Parathyroid adenoma (tissue), 2 donors: ENCODE data around the gene AGO4.
A peak's percentile ranks its signal among the peaks of the same experiment; 100 is the strongest.
"Not testable (repeated sequence)": the region's sequence is repeated elsewhere in the genome, so short reads cannot be mapped to it uniquely, and the experiment has no call there.

Experiments
- H2AFZ ChIP-seq: fragments of 300-600 bp; sonication (generic); one replicate; pipeline ENCODE4 v1.7.0; 2017; ENCODE audit warnings: antibody characterized with exemption, mild to moderate bottlenecking
- H3K27ac ChIP-seq: fragments of 300-600 bp; sonication (generic); one replicate; pipeline ENCODE4 v1.7.0; 2017
- H3K27me3 ChIP-seq: fragments of 300-600 bp; sonication (generic); one replicate; pipeline ENCODE4 v1.7.0; 2017; ENCODE audit warnings: low read length; ENCODE audit not compliant: control insufficient read depth, insufficient read depth
- H3K36me3 ChIP-seq: fragments of 300-600 bp; sonication (generic); one replicate; pipeline ENCODE4 v1.7.0; 2017; ENCODE audit warnings: low read length; ENCODE audit not compliant: control insufficient read depth, insufficient read depth
- H3K4me1 ChIP-seq: fragments of 300-600 bp; sonication (generic); one replicate; pipeline ENCODE4 v1.7.0; 2017; ENCODE audit warnings: control low read depth
- H3K4me2 ChIP-seq: fragments of 300-600 bp; sonication (generic); one replicate; pipeline ENCODE4 v1.7.0; 2017; ENCODE audit warnings: low read length
- H3K4me3 ChIP-seq: fragments of 300-600 bp; sonication (generic); one replicate; pipeline ENCODE4 v1.7.0; 2017; ENCODE audit warnings: low read depth, low read length
- H3K79me2 ChIP-seq: fragments of 300-600 bp; sonication (generic); one replicate; pipeline ENCODE4 v1.7.0; 2017; ENCODE audit warnings: control low read depth
- H3K9ac ChIP-seq: fragments of 300-600 bp; sonication (generic); one replicate; pipeline ENCODE4 v1.7.0; 2017; ENCODE audit warnings: mild to moderate bottlenecking
- H3K9me3 ChIP-seq: fragments of 300-600 bp; sonication (generic); one replicate; pipeline ENCODE4 v1.7.0; 2017; ENCODE audit warnings: low read length; ENCODE audit not compliant: control insufficient read depth
- TF ChIP-seq, protein P1 (sequence below): fragments of 300-600 bp; sonication (generic); IDR thresholded peaks from one replicate; pipeline ENCODE4 v1.7.0; 2017; ENCODE audit warnings: antibody characterized with exemption, mild to moderate bottlenecking
- donor health status: primary hyperparathyroidism.

AGO4 gene

GRCh38 chr1:35870651-35871309, 63.0 kb downstream of the AGO4 start:
- Histone ChIP-seq H3K27me3 (no peaks in the 10 kb centered on the region), H3K9me3 (no peaks in the 10 kb centered on the region), H3K4me3 (no peak overlapping the region), H3K36me3 (no peaks in the 10 kb centered on the region), H3K4me1 (peaks cover 7% of the 10 kb centered on the region), H3K27ac (no peak overlapping the region), H3K9ac (no peak overlapping the region), H3K79me2 (no peaks in the 10 kb centered on the region), H2AFZ (no peak overlapping the region), H3K4me2 (no peak overlapping the region)
- TF ChIP-seq, protein P1, sequence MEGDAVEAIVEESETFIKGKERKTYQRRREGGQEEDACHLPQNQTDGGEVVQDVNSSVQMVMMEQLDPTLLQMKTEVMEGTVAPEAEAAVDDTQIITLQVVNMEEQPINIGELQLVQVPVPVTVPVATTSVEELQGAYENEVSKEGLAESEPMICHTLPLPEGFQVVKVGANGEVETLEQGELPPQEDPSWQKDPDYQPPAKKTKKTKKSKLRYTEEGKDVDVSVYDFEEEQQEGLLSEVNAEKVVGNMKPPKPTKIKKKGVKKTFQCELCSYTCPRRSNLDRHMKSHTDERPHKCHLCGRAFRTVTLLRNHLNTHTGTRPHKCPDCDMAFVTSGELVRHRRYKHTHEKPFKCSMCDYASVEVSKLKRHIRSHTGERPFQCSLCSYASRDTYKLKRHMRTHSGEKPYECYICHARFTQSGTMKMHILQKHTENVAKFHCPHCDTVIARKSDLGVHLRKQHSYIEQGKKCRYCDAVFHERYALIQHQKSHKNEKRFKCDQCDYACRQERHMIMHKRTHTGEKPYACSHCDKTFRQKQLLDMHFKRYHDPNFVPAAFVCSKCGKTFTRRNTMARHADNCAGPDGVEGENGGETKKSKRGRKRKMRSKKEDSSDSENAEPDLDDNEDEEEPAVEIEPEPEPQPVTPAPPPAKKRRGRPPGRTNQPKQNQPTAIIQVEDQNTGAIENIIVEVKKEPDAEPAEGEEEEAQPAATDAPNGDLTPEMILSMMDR, result no peak

- H3K27me3 ChIP-seq, result no peaks in the 10 kb centered on the region
- H3K4me3 ChIP-seq, result no peak overlapping the region
- peaks cover 7% of the 10 kb centered on the region for H3K4me1 ChIP-seq
- H3K27ac ChIP-seq, result peak overlapping the region; percentile 19
- H2AFZ ChIP-seq, result no peak overlapping the region
- TF ChIP-seq, protein P1, result no peak
- no peaks in the 10 kb centered on the region for H3K36me3 ChIP-seq
- H3K79me2 ChIP-seq, result no peaks in the 10 kb centered on the region
- H3K9me3 ChIP-seq, result no peaks in the 10 kb centered on the region
- H3K9ac ChIP-seq, result no peak overlapping the region
- no peak overlapping the region for H3K4me2 ChIP-seq
Observed at GRCh38 chr1:35873243-35873750, 65.5 kb downstream of the AGO4 start.

DNA sequence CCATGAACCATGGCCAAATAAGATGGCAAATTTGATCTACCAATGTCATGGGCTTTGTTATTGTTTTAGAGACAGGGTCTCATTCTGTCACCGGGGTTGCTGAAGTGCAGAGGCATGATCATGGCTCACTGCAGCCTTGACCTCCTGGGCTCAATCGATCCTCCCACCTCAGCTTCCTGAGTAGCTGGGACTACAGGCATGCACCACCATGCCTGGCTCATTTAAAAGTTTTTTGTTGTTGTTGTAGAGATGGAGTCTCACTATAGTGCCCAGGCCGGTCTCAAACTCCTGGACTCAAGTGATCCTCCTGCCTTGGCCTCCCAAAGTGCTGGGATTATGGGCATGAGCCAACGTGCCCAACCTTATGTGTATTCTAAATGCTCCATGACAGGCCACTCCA, 66.3 kb downstream of the AGO4 start:
- not testable (repeated sequence) for H2AFZ ChIP-seq, H3K27me3 ChIP-seq, H3K4me1 ChIP-seq, H3K4me2 ChIP-seq, H3K27ac ChIP-seq, H3K36me3 ChIP-seq, H3K9ac ChIP-seq, H3K9me3 ChIP-seq, H3K79me2 ChIP-seq, H3K4me3 ChIP-seq

DNA sequence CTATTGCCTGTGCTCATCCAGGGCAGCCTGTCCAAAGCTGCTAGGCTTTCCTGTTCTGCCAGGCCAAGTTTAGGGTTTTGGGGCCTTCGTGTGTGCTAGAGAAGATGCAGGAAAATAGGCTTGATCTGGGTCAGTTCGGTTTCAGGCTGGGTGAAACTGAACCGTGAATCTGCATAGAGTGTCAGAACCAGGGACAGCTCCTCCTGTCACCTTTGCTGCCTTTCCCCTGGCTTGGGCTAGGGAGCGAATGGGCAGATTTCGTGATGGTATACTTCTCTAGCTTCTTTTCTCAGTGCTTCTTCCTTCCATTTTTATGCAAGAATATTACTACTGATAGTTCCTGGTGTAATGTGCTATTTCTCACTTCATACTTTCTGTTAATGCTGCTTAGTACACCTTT, 69.2 kb downstream of the AGO4 start:
- Histone ChIP-seq H3K79me2 (no peaks in the 10 kb centered on the region), H3K4me3 (no peak overlapping the region), H3K36me3 (no peaks in the 10 kb centered on the region), H3K4me2 (no peak overlapping the region), H3K4me1 (peaks cover 7% of the 10 kb centered on the region), H3K9me3 (no peaks in the 10 kb centered on the region), H3K9ac (no peak overlapping the region), H2AFZ (no peak overlapping the region), H3K27me3 (no peaks in the 10 kb centered on the region), H3K27ac (no peak overlapping the region)
- TF ChIP-seq, protein P1, result no peak

DNA sequence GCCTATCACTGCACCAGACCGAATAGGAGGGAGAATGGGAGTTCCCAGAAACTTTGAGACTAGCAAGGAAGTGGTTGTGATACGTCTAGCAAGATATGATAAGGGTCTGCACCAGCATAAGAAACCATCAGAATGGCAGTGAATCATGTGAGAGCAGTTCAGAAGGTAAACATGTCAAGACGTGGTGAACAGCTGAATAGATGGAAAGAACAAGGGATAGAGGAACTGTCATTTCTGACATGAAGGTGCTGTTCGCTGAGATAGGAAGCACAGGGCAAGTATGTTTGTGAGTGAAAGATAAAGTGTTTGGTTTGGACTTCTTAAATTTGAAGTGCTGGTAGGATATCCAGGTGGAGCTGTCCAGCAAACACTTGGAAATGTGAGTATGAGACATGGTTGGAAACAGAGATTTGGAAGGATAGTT, 74.0 kb downstream of the AGO4 start:
- TF ChIP-seq, protein P1, result no peak

More for the DNA sequence above, 74.0 kb downstream of the AGO4 start:
- H3K4me3 ChIP-seq, result no peak overlapping the region
- no peaks in the 10 kb centered on the region for H3K4me1 ChIP-seq
- no peak overlapping the region for H3K9ac ChIP-seq
- no peaks in the 10 kb centered on the region for H3K9me3 ChIP-seq
- H2AFZ ChIP-seq, result no peak overlapping the region
- no peak overlapping the region for H3K27ac ChIP-seq
- no peaks in the 10 kb centered on the region for H3K27me3 ChIP-seq
- H3K36me3 ChIP-seq, result no peaks in the 10 kb centered on the region
- H3K4me2 ChIP-seq, result no peak overlapping the region
- no peaks in the 10 kb centered on the region for H3K79me2 ChIP-seq
